NOMO-1 treated with dmso at 0.1 percent for 144 hours (cell line): ENCODE measurements around the gene CCM2.
"Not testable (repeated sequence)": the region's sequence is repeated elsewhere in the genome, so short reads cannot be mapped to it uniquely, and the experiment has no call there.

Experiments
- DNase-seq: peaks from one replicate; lab custom pipeline; 2025; ENCODE audit not compliant: unreplicated experiment; lab: John Stamatoyannopoulos, UW

Gene CCM2

GRCh38 chr7:45032421-45032820 is 32.4 kb downstream of the CCM2 start:
- DNase-seq, result no peak

GRCh38 chr7:45033261-45033930 is 33.4 kb downstream of the CCM2 start:
- DNase-seq, result no peak

GRCh38 chr7:45033931-45034290 is 33.9 kb downstream of the CCM2 start:
- no peak for DNase-seq

GRCh38 chr7:45034710-45035109 is 34.7 kb downstream of the CCM2 start:
- not testable (repeated sequence) for DNase-seq

GRCh38 chr7:45035371-45035770 is 35.4 kb downstream of the CCM2 start:
- no peak for DNase-seq

DNA sequence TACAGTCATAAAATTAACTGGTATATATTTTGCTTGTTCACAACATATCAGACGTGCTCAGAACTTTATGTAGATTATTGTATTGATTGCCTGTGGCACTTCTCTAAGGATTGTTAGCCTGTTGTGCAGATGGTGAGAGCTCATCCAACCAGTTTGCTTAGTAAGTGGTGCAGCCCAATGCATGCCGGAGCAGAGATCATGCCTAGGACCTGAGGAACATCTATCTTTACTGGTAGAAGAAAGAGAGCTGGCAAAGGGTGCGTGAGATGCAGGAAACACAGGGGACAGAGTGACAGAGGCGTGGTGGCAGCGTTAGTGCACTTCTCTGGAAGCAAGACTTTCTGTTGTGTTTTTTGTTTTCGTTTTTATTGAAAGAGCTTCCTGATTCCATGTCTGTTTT is 35.9 kb downstream of the CCM2 start:
- no peak for DNase-seq

GRCh38 chr7:45036317-45036716 is 36.3 kb downstream of the CCM2 start:
- DNase-seq, result no peak

- DNase-seq, result no peak
Measured at GRCh38 chr7:45036796-45037195, 36.8 kb downstream of the CCM2 start.

DNA sequence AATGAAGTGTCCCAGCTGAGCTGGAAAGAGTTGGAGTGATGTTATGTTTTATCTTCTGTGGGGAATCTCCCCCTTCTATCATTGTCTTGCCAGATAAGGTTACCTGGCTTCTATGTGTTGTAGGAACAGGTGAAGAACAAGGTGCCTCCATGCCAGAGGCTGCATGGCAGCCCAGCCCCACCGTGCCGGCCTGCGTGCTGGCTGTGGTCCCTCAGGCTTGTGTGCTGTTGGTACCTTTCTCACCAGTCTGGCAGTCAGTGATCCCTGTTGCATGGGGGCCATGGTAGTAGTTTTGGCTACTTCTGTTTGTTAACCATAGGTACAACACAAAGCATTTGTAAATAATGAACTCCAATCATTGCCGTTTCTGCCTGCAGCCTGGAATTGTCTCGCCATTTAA is 37.9 kb downstream of the CCM2 start:
- no peak for DNase-seq

- DNase-seq, result no peak
Measured at GRCh38 chr7:45039106-45039505, 39.1 kb downstream of the CCM2 start.

GRCh38 chr7:45044338-45044737 is 44.3 kb downstream of the CCM2 start:
- DNase-seq, result no peak

DNA sequence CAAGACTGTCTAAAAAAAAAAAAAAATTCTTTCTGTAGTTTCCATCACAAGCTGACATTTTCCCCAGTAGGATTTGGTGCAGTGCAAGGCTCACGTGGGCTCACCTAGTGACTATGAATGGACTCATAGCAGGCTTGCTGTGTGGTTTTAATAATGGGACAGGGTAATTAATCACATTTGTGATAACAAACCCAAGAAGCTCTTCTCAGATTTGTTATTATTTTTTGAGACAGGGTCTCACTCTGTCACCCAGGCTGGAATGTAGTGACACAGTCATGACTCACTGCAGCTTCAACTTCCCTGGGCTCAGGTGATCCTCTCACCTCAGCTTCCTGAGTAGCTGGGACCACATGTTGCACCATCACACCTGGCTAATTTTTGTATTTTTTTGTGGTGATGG is 48.7 kb downstream of the CCM2 start:
- DNase-seq, result no peak

DNA sequence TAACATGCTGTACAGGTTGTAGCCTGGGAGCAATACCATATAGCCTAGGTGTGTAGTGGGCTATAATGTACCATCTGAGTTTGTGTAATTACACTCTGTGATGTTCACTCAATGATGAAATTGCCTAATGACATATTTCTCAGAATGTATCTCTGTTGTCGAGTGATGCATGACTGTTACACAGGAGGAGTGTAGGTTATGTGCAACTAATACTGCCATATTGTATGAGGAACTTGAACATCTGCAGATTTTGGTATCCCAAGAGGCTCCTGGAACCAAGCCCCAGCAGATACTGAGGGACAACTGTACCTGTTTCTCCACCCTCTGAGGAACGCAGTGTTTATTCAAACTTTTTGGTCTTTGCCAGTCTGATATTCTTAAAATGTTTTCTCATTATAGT is 50.2 kb downstream of the CCM2 start:
- no peak for DNase-seq

DNA sequence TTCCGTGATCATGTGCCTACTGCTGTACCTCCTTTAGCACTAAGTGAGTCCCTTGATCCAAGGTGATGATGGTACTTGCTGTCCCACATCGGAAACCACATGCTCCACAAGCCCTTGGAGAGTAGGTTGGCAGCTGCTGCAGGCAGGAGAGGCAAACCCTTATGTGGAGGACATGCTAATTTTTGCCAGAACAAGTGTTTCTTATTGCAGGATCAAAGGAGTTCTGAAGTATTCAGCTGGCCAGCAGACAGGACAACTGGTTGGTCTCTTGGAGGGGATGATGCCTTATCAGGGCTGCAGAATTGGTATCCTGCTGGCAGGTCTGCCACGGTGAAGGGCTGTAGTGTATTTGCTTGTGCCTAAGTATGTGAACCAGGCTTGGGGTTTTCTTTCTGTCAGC is 52.0 kb downstream of the CCM2 start:
- DNase-seq, result no peak

GRCh38 chr7:45053401-45053800 is 53.4 kb downstream of the CCM2 start:
- DNase-seq, result no peak

DNA sequence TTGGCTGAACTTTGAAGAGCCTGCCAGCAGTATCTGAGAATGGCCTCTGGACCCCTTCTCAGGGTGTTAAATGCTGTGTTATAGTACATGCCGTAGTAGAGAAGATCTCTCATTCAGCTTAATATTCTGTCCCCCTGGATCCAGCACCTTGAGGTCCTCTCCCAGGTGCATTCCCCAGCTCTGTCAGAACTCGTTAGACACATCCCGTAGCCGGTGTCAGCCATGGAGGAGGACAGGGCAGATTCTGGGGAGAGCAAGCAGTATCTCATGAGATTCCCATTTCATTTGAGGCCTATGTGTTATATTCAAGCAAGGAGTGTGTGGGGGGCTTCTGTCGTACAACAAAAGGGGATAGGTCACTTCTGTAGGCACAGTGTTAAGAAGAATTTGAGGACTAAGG is 53.9 kb downstream of the CCM2 start:
- DNase-seq, result no peak

- no peak for DNase-seq
Measured at GRCh38 chr7:45054442-45054841, 54.4 kb downstream of the CCM2 start.

DNA sequence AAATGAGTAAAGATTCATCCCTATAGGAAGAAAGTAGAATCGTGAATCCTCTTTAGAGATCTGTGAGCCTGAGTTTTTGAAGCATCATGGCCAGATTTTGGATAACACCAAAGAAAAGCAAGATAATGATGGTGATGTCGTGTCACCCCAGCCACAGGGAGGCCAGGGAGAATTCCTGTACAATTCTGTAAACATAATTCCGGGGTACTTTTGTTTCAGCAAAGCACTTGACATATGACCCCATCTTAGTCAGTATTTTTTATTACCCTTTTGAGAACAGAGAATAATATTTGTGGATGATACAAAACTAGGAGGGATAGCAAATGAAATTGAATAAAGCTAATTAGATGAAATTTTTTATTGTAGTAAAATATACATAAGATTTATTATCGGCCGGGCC is 55.0 kb downstream of the CCM2 start:
- no peak for DNase-seq

GRCh38 chr7:45055594-45056219 is 55.7 kb downstream of the CCM2 start:
- DNase-seq, result no peak

GRCh38 chr7:45057878-45058277 is 57.9 kb downstream of the CCM2 start:
- DNase-seq, result no peak

DNA sequence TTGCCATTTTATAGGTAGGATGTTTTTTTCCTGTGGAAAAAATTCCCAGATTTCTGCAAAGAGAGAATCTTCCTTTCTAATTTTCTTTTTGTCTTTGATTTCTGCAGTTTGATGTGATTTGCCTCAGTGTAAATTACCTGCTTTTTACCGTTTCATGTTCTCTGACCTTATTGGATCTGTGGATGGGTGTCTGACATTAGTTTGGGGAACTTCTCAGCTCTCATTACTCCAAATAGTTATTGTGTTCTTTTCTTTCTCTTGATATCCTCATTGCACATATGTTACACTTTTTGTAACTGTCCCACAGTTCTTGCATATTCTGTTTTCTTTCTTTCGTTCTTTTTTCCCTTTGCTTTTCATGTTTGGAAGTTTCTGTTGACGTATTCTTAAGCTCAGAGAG is 60.3 kb downstream of the CCM2 start:
- DNase-seq, result no peak

- DNase-seq, result no peak
Measured at GRCh38 chr7:45061352-45061751, 61.4 kb downstream of the CCM2 start.

DNA sequence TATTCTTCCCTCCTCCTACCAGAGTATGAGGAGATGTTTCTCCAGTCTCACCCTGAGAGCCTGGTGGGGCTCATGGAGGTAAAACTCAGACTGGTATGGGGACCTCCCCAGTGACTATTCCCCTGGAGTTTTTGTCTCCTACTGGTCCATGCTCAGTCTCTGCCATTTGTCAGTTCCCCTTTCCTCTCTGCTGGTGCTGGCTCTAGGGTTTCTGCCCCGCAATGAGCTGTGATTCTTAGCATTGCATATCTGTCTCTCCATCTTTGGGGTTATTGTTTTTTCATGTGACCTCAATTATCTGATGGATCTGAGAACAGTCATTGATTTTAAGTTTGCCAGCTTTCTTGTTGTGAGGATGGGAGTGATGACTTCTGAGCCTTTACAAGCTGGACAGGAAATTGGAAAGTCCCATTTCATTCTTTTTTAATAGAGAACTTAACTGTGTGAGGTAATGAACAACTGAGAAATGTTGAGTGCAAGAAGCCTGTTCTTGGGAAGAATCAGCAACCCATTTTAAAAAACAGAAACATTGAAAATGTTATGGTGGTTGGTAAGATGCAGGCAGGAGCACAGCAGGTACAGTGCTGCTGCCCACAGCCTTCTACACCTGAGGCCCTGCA is 61.9 kb downstream of the CCM2 start:
- no peak for DNase-seq
